Bronchial epithelial cell (primary cell): ENCODE measurements around the gene EFNA4. TPM values are rescaled to one million over a fixed set of nuclear protein-coding genes. Genes with fewer than 3 reads are reported as not detected.

Experiments used
- DNase-seq: peaks from one replicate; pipeline ENCODE4 v3.0.0-alpha.2; 2010; ENCODE audit warnings: low read depth
- FAIRE-seq: peaks from 2 replicates; lab custom pipeline; 2011; peaks lifted over from hg19 to GRCh38; lab: Jason Lieb, UNC
- H3K27me3 ChIP-seq: 2 replicates; pipeline ENCODE4 v1.5.1; 2011; ENCODE audit warnings: low read length; ENCODE audit not compliant: control insufficient read depth, insufficient read depth
- H3K36me3 ChIP-seq: 2 replicates; pipeline ENCODE4 v1.5.1; 2011; ENCODE audit warnings: low read length; ENCODE audit not compliant: control insufficient read depth, insufficient read depth
- H3K4me3 ChIP-seq: 2 replicates; pipeline ENCODE4 v1.5.1; 2011; ENCODE audit warnings: mild to moderate bottlenecking, low read depth, low read length, control low read depth
- CTCF ChIP-seq: IDR thresholded peaks from 2 replicates; pipeline ENCODE4 v1.5.1; 2011; ENCODE audit warnings: mild to moderate bottlenecking, moderate library complexity, low read length, control low read depth, inconsistent platforms; ENCODE audit not compliant: insufficient read depth, severe bottlenecking
- total RNA-seq: library from RNA; depleted of rRNA; stranded (reverse); fragments of >200 nt; gene quantifications from 2 replicates; pipeline ENCODE4 v1.2.1, GENCODE V29; 2014

Gene EFNA4
- 8.7 and 12.9 TPM in 2 replicates for total RNA-seq

GRCh38 chr1:155063550-155064110, at the start of gene EFNA4:
Gene EFNA4, plus strand, starts transcription at chr1:155063740. Its CDS starts 84 bp downstream, at chr1:155063824.
- DNase-seq: peak; percentile 82
- no peak for FAIRE-seq
- H3K4me3 ChIP-seq: peak within 1 kb of the TSS; percentile 83
- no peaks in the 10 kb centered on the region for H3K27me3 ChIP-seq
- peaks cover 27% of the 10 kb centered on the region for H3K36me3 ChIP-seq
- no peak for TF ChIP-seq CTCF

GRCh38 chr1:155014709-155015508, 48.6 kb upstream of the EFNA4 start:
- Histone ChIP-seq H3K4me3 (no peak overlapping the region), H3K27me3 (no peaks in the 10 kb centered on the region), H3K36me3 (peaks cover 45% of the 10 kb centered on the region)
- no peak for FAIRE-seq
- TF ChIP-seq CTCF: no peak
- no peak for DNase-seq

- no peak for FAIRE-seq
Observed at GRCh38 chr1:155015527-155016230, 47.9 kb upstream of the EFNA4 start.

GRCh38 chr1:155016231-155016831, 47.2 kb upstream of the EFNA4 start:
- Histone ChIP-seq H3K36me3 (peaks cover 36% of the 10 kb centered on the region), H3K27me3 (no peaks in the 10 kb centered on the region), H3K4me3 (no peak overlapping the region)
- DNase-seq: no peak
- TF ChIP-seq CTCF: no peak
- no peak for FAIRE-seq

More at GRCh38 chr1:155015527-155016230, 47.9 kb upstream of the EFNA4 start:
- H3K36me3 ChIP-seq: peaks cover 38% of the 10 kb centered on the region
- DNase-seq: no peak
- H3K4me3 ChIP-seq: no peak overlapping the region
- no peak for TF ChIP-seq CTCF
- no peaks in the 10 kb centered on the region for H3K27me3 ChIP-seq

GRCh38 chr1:155017041-155017945, 46.2 kb upstream of the EFNA4 start:
- H3K36me3 ChIP-seq: peaks cover 32% of the 10 kb centered on the region
- peak; percentile 92 for DNase-seq
- peak overlapping the region; percentile 3 for H3K4me3 ChIP-seq
- H3K27me3 ChIP-seq: no peaks in the 10 kb centered on the region
- FAIRE-seq: no peak
- TF ChIP-seq CTCF: peak; percentile 100
